HepG2 (cell line): Measurements from ENCODE around the gene ZNF747. TPM values are rescaled to one million over a fixed set of nuclear protein-coding genes. Genes with fewer than 3 reads are reported as not detected.

Source experiments
- ATF7 ChIP-seq, 2 experiments: fragments of 450-650 bp in 1 of 2; sonication (generic) in 1 of 2; formaldehyde crosslinking in 1 of 2; IDR thresholded peaks; 2 replicates each; pipeline versions ENCODE4 v1.4.0 to v1.6.1; 2016 to 2020; ENCODE audit warnings: antibody characterized with exemption in 1 of 2, mild to moderate bottlenecking in 1 of 2, missing genetic modification reagents in 1 of 2
- POLR2A ChIP-seq, 2 experiments: IDR thresholded peaks; 2 replicates each; pipeline ENCODE4 v1.6.1; 2011; ENCODE audit warnings: low read depth in 2 of 2, low read length in 2 of 2, mild to moderate bottlenecking in 1 of 2, moderate library complexity in 1 of 2; ENCODE audit not compliant: insufficient read depth in 1 of 2
- RBM22 ChIP-seq: fragments of 200-400 bp; formaldehyde crosslinking; optimal IDR thresholded peaks from 2 replicates; pipeline ENCODE3; 2017; ENCODE audit warnings: mild to moderate bottlenecking, low read length, moderate library complexity
- ZKSCAN1 ChIP-seq: fragments of 150-350 bp; IDR thresholded peaks from 2 replicates; pipeline ENCODE4 v1.6.1; 2014; ENCODE audit warnings: low read length
- ZNF205 ChIP-seq: IDR thresholded peaks from 2 replicates; pipeline ENCODE4 v1.6.1; 2018; ENCODE audit warnings: missing biosample characterization, missing genetic modification reagents
- polyA plus RNA-seq, 8 experiments: library from polyadenylated mRNA; depleted of rRNA in 3 of 8; stranded (reverse) in 7 of 8; unstranded in 1 of 8; fragments of >200 nt; fragmentation: Illumina TruSeq in 4 of 8; extraction: Trizol in 4 of 8; gene quantifications; 2 replicates each; pipeline versions ENCODE4 v1.2.1 to v1.2.3, GENCODE V29; 2011 to 2016; ENCODE audit warnings: low read depth in 4 of 8, missing spikeins in 1 of 8, mixed read lengths in 1 of 8; ENCODE audit not compliant: insufficient read depth in 1 of 8
- total RNA-seq, 5 experiments: library from RNA; depleted of rRNA; stranded (reverse); fragments of >200 nt; fragmentation: Illumina TruSeq; extraction: Trizol; gene quantifications; 2 replicates each; pipeline ENCODE4 v1.2.3, GENCODE V29; 2016; ENCODE audit warnings: low read depth in 1 of 5
- TF ChIP-seq, protein P1 (sequence below): sonication (generic); formaldehyde crosslinking; IDR thresholded peaks from 2 replicates; pipeline ENCODE4 v1.4.0; 2020; ENCODE audit warnings: mild to moderate bottlenecking, missing genetic modification reagents
- TF ChIP-seq, protein P2 (sequence below), 2 experiments: fragments of 450-650 bp in 1 of 2; sonication (generic) in 1 of 2; formaldehyde crosslinking in 1 of 2; IDR thresholded peaks; 2 replicates each; pipeline versions ENCODE4 v1.6.1 to v1.8.0; 2016 to 2022; ENCODE audit warnings: antibody characterized with exemption in 1 of 2, mild to moderate bottlenecking in 1 of 2, missing genetic modification reagents in 1 of 2
- TF ChIP-seq, protein P3 (sequence below): sonication (generic); formaldehyde crosslinking; IDR thresholded peaks from 2 replicates; pipeline ENCODE4 v1.5.1; 2020; ENCODE audit warnings: missing genetic modification reagents, mild to moderate bottlenecking, borderline replicate concordance

Gene ZNF747
- total and polyA plus RNA-seq, 2 of the 13 experiments (the other 11 are each of a cell fraction or from before 2014, with no cell fraction given): 7.2 to 10.2 TPM

- TF ChIP-seq, protein P1, sequence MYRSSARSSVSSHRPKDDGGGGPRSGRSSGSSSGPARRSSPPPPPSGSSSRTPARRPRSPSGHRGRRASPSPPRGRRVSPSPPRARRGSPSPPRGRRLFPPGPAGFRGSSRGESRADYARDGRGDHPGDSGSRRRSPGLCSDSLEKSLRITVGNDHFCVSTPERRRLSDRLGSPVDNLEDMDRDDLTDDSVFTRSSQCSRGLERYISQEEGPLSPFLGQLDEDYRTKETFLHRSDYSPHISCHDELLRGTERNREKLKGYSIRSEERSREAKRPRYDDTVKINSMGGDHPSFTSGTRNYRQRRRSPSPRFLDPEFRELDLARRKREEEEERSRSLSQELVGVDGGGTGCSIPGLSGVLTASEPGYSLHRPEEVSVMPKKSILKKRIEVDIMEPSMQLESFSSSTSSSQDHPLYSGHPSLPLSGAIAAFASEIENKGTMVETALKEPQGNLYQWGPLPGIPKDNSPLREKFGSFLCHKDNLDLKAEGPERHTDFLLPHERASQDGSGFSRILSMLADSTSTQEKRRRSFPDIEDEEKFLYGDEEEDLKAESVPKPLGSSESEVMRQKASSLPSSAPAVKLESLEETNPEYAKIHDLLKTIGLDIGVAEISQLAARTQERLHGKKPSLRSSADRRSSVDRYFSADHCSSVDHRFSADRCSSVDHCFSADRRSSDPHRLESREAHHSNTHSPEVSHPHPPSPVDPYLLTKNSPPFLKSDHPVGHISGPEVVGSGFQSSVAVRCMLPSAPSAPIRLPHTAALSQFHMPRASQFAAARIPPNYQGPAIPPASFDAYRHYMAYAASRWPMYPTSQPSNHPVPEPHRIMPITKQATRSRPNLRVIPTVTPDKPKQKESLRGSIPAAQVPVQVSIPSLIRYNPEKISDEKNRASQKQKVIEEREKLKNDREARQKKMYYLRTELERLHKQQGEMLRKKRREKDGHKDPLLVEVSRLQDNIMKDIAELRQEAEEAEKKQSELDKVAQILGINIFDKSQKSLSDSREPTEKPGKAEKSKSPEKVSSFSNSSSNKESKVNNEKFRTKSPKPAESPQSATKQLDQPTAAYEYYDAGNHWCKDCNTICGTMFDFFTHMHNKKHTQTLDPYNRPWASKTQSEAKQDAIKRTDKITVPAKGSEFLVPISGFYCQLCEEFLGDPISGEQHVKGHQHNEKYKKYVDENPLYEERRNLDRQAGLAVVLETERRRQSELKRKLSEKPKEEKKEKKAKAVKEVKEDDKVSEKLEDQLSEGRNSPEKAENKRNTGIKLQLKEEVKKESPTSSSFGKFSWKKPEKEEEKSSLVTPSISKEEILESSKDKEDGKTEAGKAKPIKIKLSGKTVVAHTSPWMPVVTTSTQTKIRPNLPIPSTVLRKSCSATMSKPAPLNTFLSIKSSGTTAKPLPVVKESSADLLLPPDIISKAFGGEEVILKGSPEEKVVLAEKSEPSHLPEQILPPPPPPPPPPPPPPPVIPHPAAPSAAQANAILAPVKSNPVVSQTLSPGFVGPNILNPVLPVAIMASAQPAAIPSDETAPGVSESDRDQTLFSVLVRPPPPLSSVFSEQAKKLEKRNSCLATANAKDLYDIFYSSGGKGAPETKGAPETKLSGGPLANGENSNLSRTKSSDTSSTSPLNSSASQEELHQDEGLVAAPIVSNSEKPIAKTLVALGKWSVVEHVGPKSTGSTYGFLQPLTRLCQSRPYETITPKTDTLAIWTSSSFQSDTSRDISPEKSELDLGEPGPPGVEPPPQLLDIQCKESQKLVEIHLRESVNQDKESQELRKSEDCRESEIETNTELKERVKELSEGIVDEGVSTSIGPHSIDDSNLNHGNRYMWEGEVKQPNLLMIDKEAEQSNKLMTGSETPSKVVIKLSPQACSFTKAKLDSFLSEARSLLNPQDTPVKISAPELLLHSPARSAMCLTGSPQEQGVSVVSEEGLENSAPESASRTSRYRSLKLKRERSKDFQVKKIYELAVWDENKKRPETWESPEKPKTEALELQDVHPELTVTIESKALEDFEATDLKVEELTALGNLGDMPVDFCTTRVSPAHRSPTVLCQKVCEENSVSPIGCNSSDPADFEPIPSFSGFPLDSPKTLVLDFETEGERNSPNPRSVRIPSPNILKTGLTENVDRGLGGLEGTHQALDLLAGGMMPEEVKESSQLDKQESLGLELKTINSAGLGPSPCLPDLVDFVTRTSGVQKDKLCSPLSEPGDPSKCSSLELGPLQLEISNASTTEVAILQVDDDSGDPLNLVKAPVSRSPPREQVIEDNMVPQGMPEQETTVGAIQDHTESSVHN (CRISPR knock-in tag): 0 out of 2 replicates have a peak, but pooled peaks have one; percentile 8
- TF ChIP-seq ATF7 (IDR thresholded peaks at IDR 0.05): no peak
- no peak for TF ChIP-seq ATF7 (CRISPR knock-in tag; IDR thresholded peaks at IDR 0.05)
- no peak for TF ChIP-seq ZKSCAN1
- TF ChIP-seq RBM22: peak; percentile 62
- TF ChIP-seq POLR2A (IDR thresholded peaks at IDR 0.05; ENCODE audit: insufficient read depth in 1 of 2, low read depth in 2 of 2, low read length in 2 of 2): peak in 1 of 2 experiments; percentile 26; a peak in 1 of 4 replicates
- 0 out of 2 replicates have a peak, but pooled peaks have one; percentile 13 for TF ChIP-seq ZNF205 (CRISPR knock-in tag)
- TF ChIP-seq, protein P2, sequence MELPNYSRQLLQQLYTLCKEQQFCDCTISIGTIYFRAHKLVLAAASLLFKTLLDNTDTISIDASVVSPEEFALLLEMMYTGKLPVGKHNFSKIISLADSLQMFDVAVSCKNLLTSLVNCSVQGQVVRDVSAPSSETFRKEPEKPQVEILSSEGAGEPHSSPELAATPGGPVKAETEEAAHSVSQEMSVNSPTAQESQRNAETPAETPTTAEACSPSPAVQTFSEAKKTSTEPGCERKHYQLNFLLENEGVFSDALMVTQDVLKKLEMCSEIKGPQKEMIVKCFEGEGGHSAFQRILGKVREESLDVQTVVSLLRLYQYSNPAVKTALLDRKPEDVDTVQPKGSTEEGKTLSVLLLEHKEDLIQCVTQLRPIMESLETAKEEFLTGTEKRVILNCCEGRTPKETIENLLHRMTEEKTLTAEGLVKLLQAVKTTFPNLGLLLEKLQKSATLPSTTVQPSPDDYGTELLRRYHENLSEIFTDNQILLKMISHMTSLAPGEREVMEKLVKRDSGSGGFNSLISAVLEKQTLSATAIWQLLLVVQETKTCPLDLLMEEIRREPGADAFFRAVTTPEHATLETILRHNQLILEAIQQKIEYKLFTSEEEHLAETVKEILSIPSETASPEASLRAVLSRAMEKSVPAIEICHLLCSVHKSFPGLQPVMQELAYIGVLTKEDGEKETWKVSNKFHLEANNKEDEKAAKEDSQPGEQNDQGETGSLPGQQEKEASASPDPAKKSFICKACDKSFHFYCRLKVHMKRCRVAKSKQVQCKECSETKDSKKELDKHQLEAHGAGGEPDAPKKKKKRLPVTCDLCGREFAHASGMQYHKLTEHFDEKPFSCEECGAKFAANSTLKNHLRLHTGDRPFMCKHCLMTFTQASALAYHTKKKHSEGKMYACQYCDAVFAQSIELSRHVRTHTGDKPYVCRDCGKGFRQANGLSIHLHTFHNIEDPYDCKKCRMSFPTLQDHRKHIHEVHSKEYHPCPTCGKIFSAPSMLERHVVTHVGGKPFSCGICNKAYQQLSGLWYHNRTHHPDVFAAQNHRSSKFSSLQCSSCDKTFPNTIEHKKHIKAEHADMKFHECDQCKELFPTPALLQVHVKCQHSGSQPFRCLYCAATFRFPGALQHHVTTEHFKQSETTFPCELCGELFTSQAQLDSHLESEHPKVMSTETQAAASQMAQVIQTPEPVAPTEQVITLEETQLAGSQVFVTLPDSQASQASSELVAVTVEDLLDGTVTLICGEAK (IDR thresholded peaks at IDR 0.05): no peak
- TF ChIP-seq, protein P2 (CRISPR knock-in tag; IDR thresholded peaks at IDR 0.05): no peak
- TF ChIP-seq, protein P3, sequence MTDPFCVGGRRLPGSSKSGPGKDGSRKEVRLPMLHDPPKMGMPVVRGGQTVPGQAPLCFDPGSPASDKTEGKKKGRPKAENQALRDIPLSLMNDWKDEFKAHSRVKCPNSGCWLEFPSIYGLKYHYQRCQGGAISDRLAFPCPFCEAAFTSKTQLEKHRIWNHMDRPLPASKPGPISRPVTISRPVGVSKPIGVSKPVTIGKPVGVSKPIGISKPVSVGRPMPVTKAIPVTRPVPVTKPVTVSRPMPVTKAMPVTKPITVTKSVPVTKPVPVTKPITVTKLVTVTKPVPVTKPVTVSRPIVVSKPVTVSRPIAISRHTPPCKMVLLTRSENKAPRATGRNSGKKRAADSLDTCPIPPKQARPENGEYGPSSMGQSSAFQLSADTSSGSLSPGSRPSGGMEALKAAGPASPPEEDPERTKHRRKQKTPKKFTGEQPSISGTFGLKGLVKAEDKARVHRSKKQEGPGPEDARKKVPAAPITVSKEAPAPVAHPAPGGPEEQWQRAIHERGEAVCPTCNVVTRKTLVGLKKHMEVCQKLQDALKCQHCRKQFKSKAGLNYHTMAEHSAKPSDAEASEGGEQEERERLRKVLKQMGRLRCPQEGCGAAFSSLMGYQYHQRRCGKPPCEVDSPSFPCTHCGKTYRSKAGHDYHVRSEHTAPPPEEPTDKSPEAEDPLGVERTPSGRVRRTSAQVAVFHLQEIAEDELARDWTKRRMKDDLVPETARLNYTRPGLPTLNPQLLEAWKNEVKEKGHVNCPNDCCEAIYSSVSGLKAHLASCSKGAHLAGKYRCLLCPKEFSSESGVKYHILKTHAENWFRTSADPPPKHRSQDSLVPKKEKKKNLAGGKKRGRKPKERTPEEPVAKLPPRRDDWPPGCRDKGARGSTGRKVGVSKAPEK: 0 out of 2 replicates have a peak, but pooled peaks have one; percentile 20
These were observed 18.8 kb upstream of the ZNF747 start (continued) for GRCh38 chr16:30553393-30553899.
